Lung microvascular endothelial cell (primary cell): ENCODE results near the gene XXYLT1. TPM values are rescaled to one million over a fixed set of nuclear protein-coding genes. Genes with fewer than 3 reads are reported as not detected.

Experiments
- DNase-seq, 2 donors: peaks; one replicate each; pipeline versions ENCODE4 v3.0.0 to v3.0.0-alpha.2; 2010; ENCODE audit warnings: low read depth in 2 of 2
- total RNA-seq: library from RNA; depleted of rRNA; stranded (reverse); fragments of >200 nt; gene quantifications from 2 replicates; pipeline ENCODE4 v1.2.1, GENCODE V29; 2014

Gene XXYLT1
- total RNA-seq, 1 donor from 2014 or later, result 24.6 TPM

DNA sequence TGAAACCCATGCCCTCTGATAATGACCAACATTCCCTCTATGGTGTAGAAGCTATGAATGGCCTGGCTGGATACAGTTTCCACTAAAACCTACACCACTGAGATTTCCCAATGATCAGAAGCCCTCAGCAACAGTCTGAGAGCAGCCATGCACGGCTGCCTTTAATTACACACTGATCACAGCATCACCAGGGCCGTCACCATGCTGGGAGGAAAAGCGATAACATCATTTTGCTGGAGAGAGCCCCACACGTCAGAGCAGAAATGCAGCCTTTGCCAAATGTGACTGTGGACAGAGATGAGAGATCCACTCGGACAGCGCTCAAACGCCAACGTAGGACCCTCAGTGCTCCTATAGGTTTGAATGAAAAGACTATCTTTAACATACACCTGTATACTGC is 135.0 kb downstream of the XXYLT1 start:
- DNase-seq, result peak in 1 of 2 donors; percentile 57

DNA sequence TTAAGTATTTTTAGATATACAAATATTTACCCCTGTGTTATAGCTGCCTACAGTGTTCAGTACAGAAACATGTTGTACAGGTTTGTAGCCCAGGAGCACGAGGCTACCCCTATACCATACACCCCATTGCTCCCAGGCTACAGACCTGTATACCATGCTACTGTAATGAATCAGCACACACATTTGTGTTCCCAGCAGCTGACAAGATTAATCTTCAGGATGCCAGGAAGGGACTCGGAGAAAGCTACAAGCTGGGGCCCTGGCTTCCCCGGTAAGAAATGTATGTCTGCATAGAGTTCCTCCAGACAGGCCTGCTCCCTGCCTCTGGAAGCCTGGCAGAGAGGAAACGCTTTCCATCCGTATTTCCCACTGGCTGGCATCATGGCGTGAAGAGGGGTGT is 136.5 kb downstream of the XXYLT1 start:
- DNase-seq, result no peak

DNA sequence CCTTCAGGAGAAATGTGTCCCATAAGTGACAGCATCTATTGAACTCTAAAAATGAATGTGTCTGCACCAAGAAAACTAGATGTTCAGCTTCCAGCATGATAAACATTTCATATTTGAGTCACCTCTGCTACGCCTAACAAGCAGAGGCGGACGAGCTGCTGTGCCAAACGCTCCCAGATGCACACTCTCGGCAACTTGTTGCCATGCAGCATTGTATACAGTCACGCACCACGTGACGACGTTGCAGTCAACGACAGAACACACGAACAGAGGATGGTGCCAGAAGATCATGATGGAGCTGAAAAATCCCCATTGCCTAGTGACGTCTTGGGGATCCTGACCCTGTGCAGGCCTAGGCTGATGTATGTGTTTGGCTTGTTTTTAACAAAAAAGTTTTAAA is 137.5 kb downstream of the XXYLT1 start:
- no peak for DNase-seq

DNA sequence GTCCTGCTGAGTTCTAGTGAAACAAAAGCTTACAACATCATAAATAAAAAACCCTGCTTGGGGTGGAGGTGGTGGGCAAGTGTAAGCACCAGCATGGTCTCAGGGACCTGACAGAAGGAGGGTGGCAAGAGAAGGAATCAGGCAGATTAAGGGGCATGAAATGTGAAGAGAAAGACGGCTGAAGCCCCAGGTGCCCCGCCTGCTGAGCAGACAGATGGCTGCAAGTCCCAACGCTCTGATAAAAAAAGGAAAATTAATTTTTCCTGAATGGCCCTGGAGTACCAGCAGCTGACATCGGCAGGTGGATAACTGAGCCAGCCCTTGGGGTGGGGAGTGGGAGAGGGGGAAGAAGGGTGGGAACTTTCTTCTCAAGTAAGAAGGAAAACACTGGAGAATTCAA is 137.9 kb downstream of the XXYLT1 start:
- DNase-seq, result no peak

DNA sequence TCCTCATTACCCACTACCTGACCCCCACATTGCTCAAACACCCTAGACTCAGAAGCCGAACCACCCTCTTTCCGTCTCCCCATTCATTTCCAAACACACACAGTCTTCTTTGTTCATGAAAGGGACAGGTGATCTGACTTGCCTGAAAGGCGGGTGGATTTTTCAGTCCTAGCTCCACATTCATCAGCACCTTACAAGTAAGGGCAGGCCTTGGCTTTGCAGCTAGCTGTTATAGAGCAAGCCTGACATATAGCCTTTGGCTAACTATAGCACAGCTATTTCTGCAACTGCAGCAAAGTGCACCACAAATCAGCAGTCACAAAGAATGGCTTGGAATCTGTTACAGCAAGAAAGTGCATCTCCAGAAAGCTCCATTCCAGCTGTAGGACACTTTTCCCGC is 139.8 kb downstream of the XXYLT1 start:
- no peak for DNase-seq

DNA sequence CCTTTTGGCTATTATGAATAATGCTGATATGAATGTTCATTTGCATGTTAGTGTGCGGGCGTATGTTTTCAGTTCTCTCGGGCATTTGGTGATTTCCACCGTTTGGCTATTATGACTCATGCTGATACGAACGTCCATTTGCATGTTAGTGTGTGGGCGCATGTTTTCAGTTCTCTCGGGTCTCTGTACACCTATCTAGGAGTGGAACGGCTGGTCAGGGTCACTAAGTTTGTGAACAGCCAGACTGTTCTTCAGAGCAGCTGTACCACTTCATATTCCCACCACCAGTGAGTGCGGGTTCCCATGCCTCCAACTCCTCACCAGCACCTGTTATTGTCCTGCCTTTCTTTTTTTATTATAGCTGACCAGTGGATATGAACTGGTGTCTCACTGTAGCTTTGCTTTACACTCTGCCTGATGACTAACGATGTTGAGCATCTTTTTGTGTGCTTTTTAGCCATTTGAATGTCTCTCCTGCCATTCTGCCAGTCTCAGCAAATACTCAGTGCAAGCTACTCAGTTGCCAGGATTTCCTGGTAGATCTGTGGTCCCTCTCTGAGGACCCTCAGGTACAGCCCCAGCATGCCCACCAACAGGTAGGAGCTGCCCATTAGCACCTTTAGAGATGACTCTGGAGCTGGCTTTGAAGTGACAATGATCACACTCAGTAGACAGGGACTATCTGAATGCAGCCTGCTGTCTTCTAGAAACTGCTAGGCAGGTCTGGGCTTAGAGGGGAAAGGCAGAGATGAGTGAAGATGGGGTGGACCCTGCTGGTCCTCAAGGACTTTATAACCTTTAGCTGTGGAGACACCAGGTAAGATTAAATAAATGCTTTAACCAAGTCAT is 141.1 kb downstream of the XXYLT1 start:
- DNase-seq, result no peak

DNA sequence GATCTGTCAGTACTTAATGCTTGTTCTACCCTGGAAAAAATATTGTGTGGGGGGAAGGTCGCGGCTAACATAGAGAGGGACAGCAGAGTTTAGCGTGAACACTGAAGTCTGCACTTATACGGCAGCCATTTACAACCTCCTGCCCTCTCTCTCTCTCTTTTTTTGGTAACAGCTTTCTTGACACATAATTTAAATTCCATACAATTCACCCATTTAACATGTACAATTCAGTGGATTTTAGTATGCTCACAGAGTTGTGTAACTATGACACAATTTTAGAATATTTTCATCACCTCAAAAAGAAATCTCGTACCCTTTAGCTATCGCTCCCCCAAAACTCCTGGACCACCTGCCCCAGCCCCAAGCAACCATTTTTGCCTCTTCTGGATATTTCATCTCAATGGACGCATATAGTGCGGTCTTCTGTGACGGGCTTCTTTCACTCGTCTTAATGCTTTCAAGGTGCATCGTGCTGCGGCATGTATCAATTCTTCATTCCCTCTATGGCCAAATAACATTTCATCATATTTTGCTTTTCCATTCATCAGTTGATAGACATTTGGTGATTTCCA is 141.8 kb downstream of the XXYLT1 start:
- DNase-seq, result no peak

DNA sequence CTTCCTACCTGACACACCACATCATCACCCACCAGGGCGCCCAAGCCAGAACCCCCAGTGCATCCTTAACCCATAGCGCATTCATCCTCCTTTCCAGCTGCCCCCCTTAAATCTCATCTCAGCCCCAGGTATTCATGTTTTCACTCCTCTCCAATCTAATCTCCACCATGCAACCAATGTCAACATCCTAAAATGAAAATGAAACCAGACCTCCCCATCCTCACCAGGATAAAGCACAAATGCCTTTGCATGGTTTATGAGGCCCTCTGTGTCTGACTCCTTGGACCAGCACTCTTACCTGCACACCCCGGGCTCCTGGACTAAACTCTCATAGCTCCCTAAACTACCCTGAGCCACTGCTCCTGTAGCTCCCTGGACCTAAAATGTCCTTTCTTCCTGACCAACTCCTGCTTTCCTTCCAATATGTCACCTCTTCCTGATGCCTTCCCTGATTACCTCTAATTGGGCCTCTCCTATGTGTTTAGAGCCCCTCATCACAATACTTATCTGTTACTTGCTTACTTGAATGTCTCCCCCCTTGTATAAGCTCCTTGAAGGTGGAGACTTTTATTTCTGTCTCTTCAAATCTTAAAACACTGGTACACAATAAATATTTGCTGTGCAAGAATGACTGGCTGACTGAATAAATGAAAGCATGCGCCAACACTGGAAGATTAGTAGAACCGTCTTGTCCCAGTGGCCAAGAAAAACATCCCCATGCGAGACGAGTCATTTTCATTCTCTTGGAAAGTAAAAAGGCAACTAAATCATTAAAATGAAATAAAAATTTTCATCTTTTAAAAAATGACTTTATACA is 142.5 kb downstream of the XXYLT1 start:
- no peak for DNase-seq

DNA sequence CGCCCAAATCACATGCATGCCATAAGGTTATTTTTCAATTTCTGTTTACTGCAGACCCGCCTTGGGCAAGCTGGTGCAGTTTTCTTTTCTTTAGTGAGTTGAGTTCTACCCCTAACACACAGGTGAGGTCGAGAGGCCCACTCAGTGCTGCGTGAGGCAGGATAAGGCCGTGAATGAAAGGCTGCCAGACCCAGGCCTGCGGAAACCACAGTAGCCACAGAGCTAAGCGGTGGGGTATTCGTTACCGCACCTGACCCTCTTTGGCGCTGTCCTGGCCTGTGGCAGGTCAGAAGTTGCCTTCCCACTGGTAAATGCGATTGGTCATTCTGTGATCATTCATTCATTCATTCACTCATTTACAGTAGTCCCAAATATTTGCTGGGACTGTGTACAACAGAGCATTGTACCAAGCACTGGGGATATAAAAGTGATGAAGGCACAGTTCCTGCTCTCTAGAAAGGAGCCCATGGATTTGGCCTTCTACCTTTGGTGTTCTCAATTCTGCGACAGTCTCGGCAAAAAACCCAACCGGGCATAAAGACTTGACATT is 144.8 kb downstream of the XXYLT1 start:
- DNase-seq, result no peak

DNA sequence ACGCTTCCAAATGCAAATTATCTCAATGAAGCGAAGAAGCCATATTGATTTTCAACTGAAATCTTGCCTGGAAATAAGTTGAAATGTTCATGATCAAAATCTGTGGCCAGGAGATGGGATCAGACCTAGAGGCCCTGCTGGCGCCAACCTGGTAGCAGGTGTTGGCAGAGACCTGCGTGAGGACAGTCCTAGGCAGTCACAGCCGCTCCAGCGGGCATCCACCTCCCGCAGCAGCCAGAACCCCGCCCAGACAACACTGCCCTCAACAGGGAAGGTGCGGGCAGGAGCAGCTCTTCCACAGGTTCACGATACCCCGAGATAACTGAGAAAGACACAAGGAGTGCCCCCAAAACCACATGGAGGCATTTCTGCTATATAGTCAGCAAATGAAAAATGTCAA is 145.3 kb downstream of the XXYLT1 start:
- no peak for DNase-seq

DNA sequence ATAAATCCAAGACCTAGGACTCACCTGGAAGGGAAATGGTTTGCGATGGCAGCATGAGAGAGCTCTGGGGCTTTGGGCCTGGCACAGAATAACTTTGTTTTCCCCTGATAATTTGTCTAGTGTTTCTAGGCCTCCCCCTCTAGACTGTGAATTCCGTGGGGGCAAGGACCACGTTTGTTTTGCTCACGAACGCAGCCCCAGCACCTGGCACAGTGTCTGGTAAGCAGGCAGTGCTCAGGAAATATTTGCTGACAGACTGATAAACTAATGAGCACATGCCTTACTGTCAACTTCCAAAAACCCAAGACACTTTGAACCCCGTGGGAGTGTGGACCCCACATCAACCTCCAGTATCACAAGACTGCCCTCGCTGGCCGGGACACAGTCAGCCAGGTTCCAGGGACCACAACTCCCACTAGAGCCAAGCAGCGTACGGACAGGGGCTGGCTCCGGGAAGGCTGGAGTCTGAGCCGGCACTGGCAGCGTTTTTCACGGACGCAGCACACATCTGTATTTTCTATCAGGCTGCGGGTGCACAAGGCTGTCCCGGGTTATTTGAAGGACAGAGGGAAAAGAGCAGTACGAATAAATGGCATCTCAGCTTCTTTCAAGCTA is 146.5 kb downstream of the XXYLT1 start:
- DNase-seq, result peak; percentile 24 to 47

DNA sequence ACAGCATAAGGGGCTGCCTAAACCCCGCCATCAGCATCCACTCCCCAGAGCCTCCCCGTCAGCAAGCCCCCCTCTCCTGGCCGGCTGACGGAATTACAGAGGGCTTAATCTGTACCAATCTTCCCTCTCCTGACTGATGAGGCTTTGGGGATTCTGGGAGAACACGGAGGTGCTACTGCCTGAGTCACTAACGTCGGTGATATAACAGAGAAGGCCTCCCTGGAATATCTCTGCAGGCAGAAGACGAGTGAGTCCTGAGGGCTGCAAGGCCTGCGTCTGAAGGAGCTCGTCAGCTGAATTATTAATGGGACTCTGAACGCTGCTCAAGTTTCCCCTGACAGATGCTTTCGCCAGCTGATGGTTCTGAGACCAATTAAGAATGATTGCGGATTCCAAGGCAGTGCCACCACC is 147.7 kb downstream of the XXYLT1 start:
- DNase-seq, result no peak

DNA sequence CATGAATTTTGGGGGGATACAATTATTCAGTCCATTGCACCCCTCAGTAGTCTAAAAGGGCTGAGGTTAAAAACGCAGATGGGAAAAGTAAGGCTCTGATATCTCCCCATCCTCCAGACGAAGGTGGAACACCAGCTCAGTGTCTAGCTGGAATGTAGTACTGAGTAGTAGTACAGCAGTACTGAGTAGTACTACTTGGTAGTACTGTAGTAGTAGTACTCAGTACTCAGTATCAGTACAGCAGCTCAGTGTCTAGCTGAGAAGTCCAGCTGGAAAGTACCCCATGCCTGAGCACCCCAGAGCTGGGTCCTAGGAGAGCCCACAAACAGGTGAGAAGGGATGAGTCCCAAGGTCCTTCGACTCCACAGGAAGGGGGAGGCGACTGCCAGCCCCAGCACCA is 148.7 kb downstream of the XXYLT1 start:
- no peak for DNase-seq

DNA sequence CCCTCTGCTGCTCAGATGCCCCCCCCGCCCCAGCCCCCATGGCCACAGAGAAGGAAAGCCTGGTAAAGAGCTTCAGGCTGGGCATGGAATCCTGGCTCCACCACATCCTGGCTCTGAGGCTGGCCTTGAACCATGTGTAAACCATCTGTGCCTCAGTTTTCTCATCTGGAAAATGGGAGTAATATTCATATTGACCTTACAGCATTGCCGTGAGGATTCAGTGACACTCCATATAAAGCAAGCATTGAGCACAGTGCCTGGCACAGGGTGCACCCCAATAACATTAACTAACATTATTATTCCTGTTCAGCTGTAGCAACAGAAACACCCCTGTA is 150.7 kb downstream of the XXYLT1 start:
- peak in 1 of 2 donors; percentile 11 for DNase-seq

DNA sequence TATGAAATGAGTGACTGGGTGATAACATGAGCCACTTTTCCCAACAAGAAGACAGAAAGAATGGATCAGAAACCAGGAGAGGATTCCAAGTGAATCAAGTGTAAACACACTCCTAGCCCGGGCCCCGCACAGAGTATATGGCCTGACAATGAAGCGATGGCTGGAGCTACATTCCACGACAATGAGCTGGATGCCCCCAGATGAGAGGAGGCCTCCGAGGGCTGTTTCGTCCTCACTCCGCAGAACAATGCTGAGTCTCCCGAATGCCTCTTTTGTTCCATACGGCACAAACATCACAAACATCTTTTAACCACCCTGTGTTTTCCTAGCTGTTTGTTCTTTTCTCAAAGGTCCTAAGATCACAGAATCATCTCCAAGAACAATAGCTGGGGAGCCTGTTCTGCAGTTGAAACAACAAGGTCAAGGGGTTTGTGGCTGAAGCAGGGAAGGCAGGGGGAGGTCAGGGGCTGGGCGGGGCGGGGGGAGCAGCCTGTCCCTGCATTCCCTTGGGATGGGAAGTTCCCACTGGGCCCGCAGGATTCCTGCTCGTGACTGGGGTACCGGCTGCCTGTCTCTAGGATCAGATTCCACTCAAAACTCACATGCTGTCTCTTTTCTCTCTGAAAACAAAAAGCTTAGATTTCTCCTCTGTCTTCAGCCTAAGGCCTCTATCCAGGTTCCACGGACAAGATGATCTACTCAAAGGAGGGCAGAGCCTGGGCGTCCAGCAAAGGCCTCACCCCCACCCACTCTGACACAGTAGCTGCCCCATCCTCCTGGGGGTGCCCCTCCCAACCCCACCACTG is 151.3 kb downstream of the XXYLT1 start:
- peak; percentile 74 to 90 for DNase-seq

DNA sequence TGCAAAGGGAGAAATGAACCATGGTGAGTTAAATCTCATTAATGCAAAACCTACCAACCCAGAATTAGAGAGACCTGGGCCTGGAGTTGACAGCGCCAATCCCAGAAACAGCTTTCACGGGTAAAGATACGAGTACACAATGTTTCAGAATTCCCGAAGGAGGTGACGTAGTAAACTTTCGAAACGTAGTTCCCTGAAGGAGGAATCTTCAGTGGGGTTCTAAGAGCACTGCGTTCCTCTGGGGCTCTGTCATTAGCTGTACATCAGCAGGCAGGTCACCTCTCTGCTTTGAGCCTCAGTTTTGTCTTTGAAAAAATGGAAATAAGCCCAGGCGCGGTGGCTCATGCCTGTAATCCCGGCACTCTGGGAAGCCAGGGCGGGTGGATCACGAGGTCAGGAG is 152.3 kb downstream of the XXYLT1 start:
- DNase-seq, result no peak

DNA sequence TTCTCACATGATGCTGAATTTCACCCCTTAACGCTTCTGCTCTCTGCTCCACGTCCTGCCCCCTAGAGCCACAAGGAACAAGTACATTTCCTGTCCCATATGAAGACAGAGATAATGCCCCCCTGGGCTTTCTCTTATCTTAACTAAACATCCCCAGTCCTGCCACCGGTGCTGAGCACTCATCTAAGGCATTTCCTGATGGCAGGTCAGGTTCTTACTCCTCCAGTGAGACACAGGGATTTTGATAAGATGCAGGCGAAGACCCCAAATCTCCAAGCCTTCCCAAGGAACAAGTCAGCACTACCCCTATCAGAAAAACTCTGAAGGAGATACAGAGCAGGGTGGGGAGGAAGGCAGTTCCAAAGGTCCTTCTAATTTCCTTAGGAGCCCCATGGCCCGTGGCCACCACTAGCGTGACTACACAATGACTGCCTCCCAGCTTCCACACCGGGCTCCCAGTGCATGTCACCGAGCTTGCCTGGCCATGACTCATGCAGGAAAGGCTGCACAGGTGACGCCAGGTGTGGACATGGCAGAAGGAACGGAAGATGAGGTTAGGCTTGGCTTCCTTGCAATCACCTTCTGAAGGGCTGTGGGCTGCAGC is 152.9 kb downstream of the XXYLT1 start:
- peak; percentile 69 for DNase-seq

DNA sequence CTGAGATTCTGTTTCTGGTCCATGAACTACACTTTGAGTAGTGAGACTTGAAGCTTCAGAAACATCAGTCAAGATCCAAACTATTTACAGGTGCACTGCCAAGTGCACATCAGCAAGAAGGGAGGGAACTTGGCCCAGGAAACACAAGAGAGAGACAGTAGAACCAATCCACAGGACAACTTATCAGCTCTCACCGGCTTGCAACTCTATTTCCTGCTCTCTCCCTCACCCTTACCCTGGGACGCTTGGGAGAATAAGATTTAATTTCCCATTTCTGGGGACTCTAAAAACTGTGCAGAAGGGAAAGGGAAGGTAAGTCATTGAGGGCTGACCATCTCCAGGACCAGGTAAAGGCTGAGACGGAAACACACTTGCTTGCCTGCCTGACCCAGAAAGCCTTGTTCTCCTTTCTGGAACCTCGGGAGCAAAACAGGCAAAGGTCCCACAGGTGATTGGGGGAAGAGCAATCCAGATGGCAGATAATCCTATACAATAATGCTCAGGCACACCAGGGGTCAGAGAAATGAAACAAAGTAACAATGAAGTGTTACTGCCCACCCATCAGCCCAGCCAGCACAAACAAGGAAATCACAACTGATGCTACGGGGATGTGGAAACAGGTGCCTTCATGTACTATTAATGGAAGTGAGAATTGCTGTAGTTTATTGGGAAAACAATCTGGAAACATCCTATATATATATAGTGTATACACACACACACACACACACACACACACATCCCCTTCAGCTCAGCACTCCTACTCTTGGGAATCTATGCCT is 154.4 kb downstream of the XXYLT1 start:
- peak in 1 of 2 donors; percentile 64 for DNase-seq

DNA sequence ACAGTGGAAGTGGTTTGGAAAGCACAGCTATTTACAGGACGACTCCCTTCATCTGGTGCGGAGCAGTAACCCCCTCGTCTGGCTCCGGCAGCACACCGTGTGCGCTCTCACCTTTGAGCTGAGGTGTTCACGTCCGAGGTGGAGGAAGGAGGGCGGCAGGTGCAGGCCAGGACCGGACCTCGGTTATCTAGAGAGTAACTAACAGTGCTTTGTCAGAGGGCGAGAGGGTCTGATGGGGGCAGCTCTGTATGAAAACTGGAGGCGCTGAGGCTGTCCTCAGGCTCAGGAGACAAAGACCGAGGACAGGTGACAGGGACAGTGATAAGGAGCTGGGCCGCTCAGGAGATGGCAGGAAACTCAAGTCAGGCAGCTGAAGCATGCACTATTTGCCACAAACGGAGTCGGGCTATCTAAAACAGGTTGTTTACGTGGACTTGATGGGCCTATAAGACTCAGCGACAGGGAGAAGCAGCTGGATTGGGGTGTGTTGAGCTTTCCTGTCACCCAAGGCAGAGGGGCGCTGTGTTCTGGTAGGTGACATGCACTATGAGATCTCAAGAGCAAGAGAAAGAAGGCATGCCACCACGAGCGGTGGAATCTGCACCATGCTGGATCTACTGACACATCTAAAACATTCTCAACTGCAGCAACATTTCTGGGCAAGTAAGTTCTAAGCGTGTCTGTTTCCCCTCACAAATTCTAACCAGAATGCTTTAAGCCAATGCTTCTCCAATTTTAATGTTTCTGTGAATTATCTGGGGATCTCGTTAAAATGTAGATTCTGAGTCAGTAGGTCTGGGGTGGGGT is 155.2 kb downstream of the XXYLT1 start:
- DNase-seq, result no peak
